RPMI7951 (cell line): Measurements from ENCODE around the gene HCFC1R1. TPM values are rescaled to one million over a fixed set of nuclear protein-coding genes. Genes with fewer than 3 reads are reported as not detected.

Experiments used
- DNase-seq: peaks from one replicate; pipeline ENCODE4 v3.0.0-alpha.2; 2012; ENCODE audit warnings: low read depth
- total RNA-seq: library from RNA; depleted of rRNA; stranded (reverse); fragments of >200 nt; shearing (Covaris generic); gene quantifications from 2 replicates; pipeline ENCODE4 v1.2.3, GENCODE V29; 2014; rRNA removed

Gene HCFC1R1
- total RNA-seq, 1 experiment from 2014 or later, result 38.6 TPM

DNA sequence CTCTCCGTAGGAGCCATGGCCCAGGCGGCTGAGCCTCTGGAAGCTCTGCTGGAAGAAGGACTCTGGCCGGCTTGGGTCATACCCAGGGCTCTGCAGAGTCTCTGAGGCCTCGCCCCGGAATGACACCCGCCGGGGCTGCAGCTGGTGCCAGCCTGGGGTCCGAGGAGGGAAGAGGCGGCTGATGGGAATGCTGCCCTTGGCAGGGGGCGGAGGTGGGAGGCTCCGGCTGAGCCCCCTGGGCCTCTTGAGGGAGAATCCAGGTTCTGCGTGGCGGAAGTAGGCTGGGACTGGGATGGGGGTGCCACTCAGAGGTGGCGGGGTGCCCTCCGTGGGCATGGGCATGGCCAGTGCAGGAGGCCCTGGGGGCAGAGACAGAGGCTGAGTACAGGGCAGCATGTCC, 47.1 kb downstream of the HCFC1R1 start:
- DNase-seq, result no peak

- DNase-seq, result no peak
Measured at GRCh38 chr16:2976201-2976600, 47.5 kb downstream of the HCFC1R1 start.

GRCh38 chr16:2975161-2975795, 48.5 kb downstream of the HCFC1R1 start:
- DNase-seq, result no peak

- no peak for DNase-seq
Measured at GRCh38 chr16:2974319-2975056, 49.3 kb downstream of the HCFC1R1 start.

DNA sequence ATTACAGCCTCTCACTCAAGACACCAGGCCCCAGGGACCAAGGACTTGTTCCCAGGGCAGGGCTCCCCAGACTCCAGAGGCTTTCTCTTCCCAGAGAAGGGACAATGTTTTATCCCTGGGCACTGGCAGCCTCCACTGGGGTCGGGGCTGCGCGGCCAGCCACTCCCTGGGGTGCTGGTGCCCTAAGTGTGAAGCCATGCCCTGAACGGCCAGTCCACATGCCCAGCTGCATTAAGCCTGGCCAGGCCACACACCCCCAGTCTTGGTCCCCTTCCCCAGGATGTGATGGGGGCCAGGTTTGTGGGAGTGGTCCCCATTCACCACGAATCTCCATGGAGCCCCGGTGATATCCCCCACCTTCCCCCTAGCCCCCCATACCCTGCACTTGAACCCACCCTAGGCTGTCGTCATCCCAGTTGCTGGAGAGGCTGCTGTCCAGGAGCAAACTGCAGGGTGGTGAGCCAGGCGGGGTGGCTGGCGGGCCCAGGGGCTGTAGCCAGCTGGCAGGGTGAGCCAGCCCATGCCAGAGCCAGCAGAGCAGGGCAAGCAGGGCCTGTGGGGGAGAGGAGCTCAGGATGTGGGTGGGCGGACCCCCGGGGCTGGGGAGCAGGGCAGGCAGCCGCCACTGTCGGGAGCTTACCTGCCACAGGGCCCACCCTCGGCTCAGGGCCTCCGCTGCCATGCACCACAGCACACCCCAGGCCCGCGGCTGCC, 50.0 kb downstream of the HCFC1R1 start:
- no peak for DNase-seq

GRCh38 chr16:2973093-2973492, 50.6 kb downstream of the HCFC1R1 start:
- no peak for DNase-seq

Other genes with a start within 250 kb of the HCFC1R1 start
- 349 and 387 TPM in 2 replicates for gene ELOB, start 246.7 kb downstream of the HCFC1R1 start, total RNA-seq
- gene PRSS33, start 236.4 kb downstream of the HCFC1R1 start, total RNA-seq, result not detected in 2 replicates
- gene PRSS41, start 225.5 kb downstream of the HCFC1R1 start, total RNA-seq, result not detected in 2 replicates
- not detected in 2 replicates for gene PRSS21, start 206.7 kb downstream of the HCFC1R1 start, total RNA-seq
- 0.88 and 1.2 TPM in 2 replicates for gene ZG16B, start 193.6 kb downstream of the HCFC1R1 start, total RNA-seq
- 0.72 and 0.78 TPM in 2 replicates for gene PRSS22, start 165.8 kb downstream of the HCFC1R1 start, total RNA-seq
- 70.4 and 91.8 TPM in 2 replicates for gene FLYWCH2, start 140.7 kb downstream of the HCFC1R1 start, total RNA-seq
- gene FLYWCH1, start 112.0 kb downstream of the HCFC1R1 start, total RNA-seq, result 7.9 and 13.5 TPM in 2 replicates
- gene KREMEN2, start 59.7 kb downstream of the HCFC1R1 start, total RNA-seq, result 0.24 and 0.49 TPM in 2 replicates
- 9.5 and 11.4 TPM in 2 replicates for gene PAQR4, start 54.6 kb downstream of the HCFC1R1 start, total RNA-seq
- gene PKMYT1, start 43.5 kb downstream of the HCFC1R1 start, total RNA-seq, result 27.3 and 33.5 TPM in 2 replicates
- gene CLDN9, start 11.0 kb downstream of the HCFC1R1 start, total RNA-seq, result not detected in 2 replicates
- gene CLDN6, start 5.8 kb downstream of the HCFC1R1 start, total RNA-seq, result not detected in 2 replicates
- 184 and 304 TPM in 2 replicates for gene TNFRSF12A, start 3.6 kb downstream of the HCFC1R1 start, total RNA-seq
- 16.1 and 20.8 TPM in 2 replicates for gene THOC6, start 93 bp upstream of the HCFC1R1 start, total RNA-seq
- gene BICDL2, start 13.0 kb upstream of the HCFC1R1 start, total RNA-seq, result 0.36 and 0.68 TPM in 2 replicates
- under 0.01 TPM in 1 of 2 replicates, not detected in the other for gene MMP25, start 22.6 kb upstream of the HCFC1R1 start, total RNA-seq
- gene IL32, start 41.7 kb upstream of the HCFC1R1 start, total RNA-seq, result 24.9 and 33.1 TPM in 2 replicates
- gene ZSCAN10, start 75.4 kb upstream of the HCFC1R1 start, total RNA-seq, result not detected in 2 replicates
- gene ZNF205, start 88.6 kb upstream of the HCFC1R1 start, total RNA-seq, result 8.8 and 9.3 TPM in 2 replicates
- gene ZNF213, start 111.1 kb upstream of the HCFC1R1 start, total RNA-seq, result 1.6 and 2.0 TPM in 2 replicates
- gene OR1F1, start 164.3 kb upstream of the HCFC1R1 start, total RNA-seq, result 0.36 TPM in 1 of 2 replicates, not detected in the other
- gene ZNF200, start 211.2 kb upstream of the HCFC1R1 start, total RNA-seq, result 9.8 and 14.9 TPM in 2 replicates
- gene MEFV, start 232.7 kb upstream of the HCFC1R1 start, total RNA-seq, result 4.3 and 4.8 TPM in 2 replicates